DOHH2 (cell line): Measurements from ENCODE around the gene KAZALD1.

Source experiments
- EZH2phosphoT487 ChIP-seq: fragments of 200-600 bp; sonication (generic); IDR thresholded peaks from 2 replicates; pipeline ENCODE4 v1.6.1; 2017; ENCODE audit warnings: borderline replicate concordance, mild to moderate bottlenecking, antibody characterized with exemption, low read length, moderate library complexity, mixed read lengths
- TF ChIP-seq, protein P1 (sequence below): fragments of 200-600 bp; sonication (generic); IDR thresholded peaks from one replicate; pipeline ENCODE4 v1.5.1; 2014; ENCODE audit warnings: antibody characterized with exemption, mild to moderate bottlenecking, low read depth, low read length; ENCODE audit not compliant: poor library complexity, severe bottlenecking

DNA sequence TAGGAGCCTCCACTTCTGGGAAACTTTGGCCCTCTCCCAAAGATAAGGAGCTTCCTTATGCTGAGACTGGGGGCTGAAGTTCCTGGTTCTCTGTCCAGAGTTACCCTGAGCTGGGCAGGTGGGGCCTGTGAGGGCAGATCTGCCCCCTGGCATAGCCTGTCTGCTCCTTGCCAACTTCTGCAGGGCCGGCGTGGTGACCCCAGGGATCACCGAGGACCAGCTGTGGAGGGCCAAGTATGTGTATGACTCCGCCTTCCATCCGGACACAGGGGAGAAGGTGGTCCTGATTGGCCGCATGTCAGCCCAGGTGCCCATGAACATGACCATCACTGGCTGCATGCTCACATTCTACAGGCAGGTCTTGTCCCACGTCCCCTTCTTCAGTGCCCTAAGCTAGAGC, 26.5 kb upstream of the KAZALD1 start:
- TF ChIP-seq, protein P1, sequence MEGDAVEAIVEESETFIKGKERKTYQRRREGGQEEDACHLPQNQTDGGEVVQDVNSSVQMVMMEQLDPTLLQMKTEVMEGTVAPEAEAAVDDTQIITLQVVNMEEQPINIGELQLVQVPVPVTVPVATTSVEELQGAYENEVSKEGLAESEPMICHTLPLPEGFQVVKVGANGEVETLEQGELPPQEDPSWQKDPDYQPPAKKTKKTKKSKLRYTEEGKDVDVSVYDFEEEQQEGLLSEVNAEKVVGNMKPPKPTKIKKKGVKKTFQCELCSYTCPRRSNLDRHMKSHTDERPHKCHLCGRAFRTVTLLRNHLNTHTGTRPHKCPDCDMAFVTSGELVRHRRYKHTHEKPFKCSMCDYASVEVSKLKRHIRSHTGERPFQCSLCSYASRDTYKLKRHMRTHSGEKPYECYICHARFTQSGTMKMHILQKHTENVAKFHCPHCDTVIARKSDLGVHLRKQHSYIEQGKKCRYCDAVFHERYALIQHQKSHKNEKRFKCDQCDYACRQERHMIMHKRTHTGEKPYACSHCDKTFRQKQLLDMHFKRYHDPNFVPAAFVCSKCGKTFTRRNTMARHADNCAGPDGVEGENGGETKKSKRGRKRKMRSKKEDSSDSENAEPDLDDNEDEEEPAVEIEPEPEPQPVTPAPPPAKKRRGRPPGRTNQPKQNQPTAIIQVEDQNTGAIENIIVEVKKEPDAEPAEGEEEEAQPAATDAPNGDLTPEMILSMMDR, result no peak
- TF ChIP-seq EZH2phosphoT487, result no peak
